Spleen (tissue), 7 donors: Measurements from ENCODE around the gene GLIS1.

ENCODE experiments used
- CTCF ChIP-seq, 11 experiments: fragments of 200-600 bp in 7 of 11; fragments of 450-650 bp in 4 of 11; sonication (generic) in 4 of 11; IDR thresholded peaks in 8 of 11; conservative IDR thresholded peaks in 3 of 11; 1 replicate in 7 of 11; 2 replicates in 4 of 11; pipeline versions ENCODE4 v1.4.0 to v1.8.0; 2016 to 2021; ENCODE audit warnings: antibody characterized with exemption in 11 of 11, inconsistent platforms in 4 of 11, mild to moderate bottlenecking in 1 of 11
- POLR2AphosphoS5 ChIP-seq, 3 donors: sonication (generic); formaldehyde crosslinking; IDR thresholded peaks; one replicate each; pipeline ENCODE4 v1.5.1; 2017; ENCODE audit warnings: antibody characterized with exemption in 3 of 3
- donor health status: DM: no; HTN: no; CAD: no; lungs with moderate emphysema.
- donor health status: DM: no; HTN: no; CAD: no.
- donor health status: DM: no; HTN: no; CAD: no.

- TF ChIP-seq CTCF (IDR thresholded peaks at IDR 0.05 in 8 of 11, conservative IDR thresholded peaks at IDR 0.05 in 3 of 11), result no peak
- TF ChIP-seq POLR2AphosphoS5 (IDR thresholded peaks at IDR 0.05), result no peak
These were observed 212.4 kb downstream of the GLIS1 start for GRCh38 chr1:53526451-53527101.
